Fibroblast of skin of right biceps (primary cell): ENCODE measurements around the gene SEM1.
"Not testable (repeated sequence)": the region's sequence is repeated elsewhere in the genome, so short reads cannot be mapped to it uniquely, and the experiment has no call there.

Experiments
- DNase-seq: peaks from one replicate; pipeline ENCODE4 v3.0.0-alpha.2; 2013

The SEM1 gene

DNA sequence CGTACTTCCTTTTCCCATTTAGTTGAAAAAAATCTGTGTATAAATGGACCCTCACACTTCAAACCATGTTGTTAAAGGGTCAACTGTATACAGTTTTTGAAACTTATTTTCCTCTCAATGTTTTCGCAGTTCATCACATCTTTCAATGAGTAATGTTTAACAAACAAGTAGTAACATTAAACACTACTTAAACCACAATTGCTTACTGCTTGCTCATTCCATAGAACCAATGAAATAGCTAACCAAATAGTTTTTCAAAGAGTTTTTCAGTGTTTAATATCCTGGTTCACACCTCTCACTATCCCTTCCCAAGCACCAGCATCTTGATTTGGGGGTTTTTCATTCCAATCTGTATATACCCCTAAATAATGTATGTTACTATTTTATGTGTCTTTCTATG, 9.1 kb downstream of the SEM1 start:
- DNase-seq: no peak

DNA sequence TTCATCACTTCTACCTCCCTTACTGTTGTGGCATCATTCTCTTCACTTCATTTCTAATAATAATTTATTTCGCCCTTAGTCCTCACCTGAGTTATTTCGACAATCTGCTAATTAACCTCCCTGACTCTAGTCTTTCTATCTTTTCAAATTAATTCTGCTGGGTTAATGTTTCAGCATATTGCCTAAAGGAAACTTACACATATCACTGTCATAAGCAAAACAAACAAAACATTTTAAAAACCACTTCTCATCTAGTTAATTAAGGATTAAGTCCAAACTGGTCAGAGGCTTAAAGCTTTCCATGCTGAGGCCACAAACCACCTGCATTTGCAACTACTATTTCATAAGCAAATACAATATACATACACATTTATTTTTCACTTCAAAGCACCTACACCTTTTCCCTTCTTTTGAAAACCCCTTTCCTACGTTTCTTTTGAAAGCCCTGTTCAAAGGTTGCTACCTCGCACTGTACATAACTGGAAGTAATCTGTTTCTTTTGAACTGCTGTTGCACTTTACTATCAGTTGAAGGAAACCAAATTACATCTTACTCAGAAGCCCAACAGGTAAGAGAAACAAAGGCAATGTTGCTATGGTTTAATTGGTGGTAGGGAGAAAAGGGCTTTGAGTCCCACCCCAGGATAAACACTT, 10.3 kb downstream of the SEM1 start:
- no peak for DNase-seq

DNA sequence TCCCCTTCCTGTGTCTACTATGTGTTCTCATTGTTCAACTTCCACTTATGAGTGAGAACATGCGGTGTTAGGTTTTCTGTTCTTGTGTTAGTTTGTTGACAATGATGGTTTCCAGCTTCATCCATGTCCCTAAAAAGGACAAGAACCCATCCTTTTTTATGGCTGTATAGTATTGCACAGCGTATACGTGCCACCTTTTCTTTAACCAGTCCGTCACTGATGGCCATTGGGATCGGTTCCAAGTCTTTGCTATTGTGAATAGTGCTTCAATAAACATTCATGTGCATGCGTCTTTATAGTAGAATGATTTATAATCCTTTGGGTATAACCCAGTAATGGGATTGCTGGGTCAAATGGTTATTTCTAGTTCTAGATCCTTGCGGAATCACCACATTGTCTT, 11.2 kb downstream of the SEM1 start:
- DNase-seq: not testable (repeated sequence)

DNA sequence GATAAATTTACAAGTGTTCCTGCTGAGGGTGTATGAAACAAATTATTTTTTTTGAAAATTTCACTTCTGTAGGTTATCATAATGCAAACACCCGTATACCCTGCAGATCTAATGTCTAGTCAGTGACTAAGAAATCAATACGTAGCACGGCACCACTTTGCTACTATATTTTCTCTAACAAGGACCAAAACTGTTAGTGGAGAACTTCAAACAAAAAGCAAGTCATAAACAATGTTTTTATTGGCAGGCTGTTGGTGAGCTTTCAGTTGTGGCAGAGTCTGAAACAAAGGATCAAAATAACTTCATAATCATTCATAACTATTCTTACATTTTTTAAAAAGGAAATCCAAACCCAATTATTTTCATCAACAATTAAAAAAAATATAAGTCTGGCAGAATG, 11.8 kb downstream of the SEM1 start:
- no peak for DNase-seq

DNA sequence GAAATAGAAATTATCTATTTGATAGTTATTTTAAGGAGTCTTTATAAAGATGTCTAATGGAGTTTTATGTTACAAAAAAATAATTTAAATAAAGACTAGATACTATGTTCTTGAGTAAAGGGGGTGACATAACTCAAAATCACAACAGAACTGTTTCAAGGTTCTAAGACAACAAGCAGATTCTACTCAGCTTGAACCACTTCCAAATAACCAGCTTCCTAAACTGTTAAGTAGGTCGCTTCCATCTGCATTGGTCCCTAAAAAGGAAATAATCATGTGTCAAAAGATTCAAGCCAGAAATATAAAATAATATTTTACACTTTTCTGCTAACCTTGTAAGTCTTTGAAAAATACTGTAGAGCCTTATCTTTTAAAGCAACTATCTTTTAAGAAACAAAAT, 14.1 kb downstream of the SEM1 start:
- DNase-seq: no peak

DNA sequence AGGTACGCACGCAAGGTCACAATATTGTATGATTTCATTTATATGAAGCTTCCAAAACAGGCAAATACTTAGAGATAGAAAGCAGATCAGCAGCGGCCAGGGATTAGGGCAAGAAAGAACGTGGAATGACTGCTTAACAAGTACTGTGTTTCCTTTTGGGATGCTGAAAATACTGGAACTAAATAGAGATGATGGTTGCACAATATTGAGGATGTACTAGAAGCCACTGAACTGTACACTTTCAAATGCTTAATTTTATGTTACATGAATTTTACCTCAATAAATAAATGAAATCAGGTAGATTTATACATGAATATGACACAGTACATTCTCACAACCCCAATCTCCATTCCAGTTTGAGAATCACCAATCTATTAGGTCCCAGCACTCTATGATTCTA, 15.6 kb downstream of the SEM1 start:
- DNase-seq: no peak

DNA sequence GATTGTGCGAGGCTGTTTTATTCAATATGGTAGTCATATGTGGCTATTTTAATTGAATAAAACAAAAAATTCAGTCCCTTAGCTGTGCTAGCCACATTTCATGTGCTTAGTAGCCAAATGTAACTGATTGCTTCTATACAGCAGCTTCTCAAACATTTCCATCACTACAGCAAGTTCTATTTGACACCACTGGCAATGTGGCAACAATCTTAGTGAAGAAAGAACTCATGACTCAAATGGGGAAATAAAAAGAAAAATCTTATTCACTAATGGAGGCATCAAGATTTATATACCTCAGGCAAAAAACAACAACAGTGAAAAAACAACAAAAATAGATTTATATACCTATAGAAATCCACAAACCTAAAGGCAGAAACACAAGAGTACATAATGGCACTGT, 17.9 kb downstream of the SEM1 start:
- DNase-seq: no peak

DNA sequence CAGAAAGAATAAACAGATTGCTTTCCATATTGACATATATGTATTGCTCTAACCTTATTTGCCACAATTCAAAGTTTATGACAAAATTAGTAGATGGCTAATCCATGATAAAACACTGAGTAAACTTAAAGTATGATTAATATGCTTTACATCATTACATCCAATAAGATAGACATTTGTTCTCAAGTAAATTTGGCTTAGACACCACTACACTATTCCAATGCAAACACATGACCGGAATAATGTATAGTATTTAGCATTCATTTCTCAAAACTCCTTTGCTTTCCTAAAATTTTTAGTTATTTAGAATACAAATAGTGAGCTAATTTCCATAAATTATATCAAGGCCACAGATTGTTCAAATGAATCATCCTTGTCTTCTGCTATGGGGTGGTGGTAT, 20.2 kb downstream of the SEM1 start:
- no peak for DNase-seq

DNA sequence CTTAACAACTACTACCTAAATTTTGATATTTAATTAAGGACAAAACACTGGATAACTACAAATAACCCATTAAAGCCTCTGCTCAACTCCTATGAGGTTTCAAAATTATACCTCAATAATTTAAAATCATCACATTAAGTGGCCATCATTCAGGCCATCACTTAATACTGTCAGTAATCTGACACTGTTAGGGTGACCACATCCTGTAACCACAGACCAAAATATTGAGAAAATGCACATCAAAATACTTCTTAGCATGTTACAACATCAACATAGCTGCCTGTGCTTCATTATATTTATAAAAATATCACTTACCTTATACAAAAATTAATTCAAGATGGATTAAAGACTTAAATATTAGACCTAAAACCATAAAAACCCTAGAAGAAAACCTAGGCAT, 23.3 kb downstream of the SEM1 start:
- peak; percentile 59 for DNase-seq

DNA sequence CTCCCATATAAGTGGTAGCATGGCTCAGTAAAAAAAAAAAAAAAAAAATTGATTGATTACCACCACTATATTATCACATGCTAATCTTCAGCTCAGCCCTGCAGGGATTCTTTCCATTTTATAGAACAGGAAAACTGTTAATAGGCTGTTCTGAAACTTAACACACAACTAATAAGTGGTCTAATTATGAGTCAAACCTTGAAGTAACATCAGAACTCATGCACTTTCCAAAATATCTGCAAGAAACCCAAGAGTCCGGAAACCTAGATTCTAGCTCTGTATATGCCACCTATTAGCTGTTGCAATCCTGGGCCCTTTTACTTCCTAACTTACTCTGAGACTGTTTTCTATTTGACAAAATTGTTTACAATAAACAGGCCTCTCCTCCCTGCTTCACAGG, 23.9 kb downstream of the SEM1 start:
- DNase-seq: no peak

DNA sequence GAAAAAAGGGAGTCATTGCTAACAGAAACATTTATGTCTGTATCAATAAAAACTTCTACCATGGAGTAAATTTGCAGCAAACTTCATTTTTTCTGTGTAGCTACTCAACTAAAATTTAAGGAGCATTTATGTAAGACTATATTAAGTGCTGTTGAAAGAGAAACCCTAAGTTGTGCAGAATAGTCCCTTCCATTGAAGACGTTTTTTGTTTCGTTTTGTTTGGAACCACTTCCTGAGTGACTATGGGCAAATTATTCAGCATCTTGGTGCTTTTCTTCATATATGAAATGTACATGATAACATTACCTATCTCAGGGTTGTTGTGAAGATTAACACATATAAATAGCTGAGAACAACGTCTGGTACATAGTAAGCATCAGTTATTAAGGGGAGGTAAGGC, 24.3 kb downstream of the SEM1 start:
- no peak for DNase-seq

DNA sequence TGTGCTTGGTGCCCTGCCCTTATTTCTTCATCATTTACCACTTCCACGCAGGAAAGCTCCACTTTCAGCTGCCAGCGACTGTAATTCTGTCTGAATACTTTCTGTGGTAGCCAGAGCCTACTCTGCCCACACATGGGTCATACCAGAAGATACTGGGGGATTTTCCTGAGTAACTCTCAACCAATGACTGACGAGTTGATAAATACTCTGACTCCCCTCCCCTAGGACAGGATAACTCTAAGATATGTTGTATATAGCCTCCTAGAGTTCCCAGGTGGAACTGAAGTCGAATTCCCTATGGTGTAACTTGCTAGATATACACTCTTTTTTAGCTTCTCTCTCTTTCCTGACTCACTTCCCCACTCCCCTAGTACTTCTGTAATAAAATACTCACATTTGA, 29.8 kb downstream of the SEM1 start:
- no peak for DNase-seq

DNA sequence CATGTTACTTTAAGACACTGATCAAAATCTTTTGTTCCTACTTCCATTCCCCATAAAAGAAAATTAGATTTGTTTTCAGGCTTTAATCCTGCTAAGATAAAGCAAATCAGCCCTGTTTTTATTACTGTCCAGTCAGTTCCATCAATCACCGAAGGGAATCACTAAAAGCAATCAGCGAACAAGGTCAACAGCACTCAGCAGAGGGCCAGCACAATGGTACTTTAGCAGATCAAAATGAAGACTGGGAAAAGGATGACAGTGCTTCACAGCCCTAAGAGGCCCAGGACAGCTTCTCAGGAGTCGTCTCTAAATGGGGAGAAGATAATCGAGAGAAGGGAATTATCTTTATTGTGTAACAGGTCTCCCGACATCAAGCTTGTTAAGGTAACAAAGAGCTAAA, 32.7 kb downstream of the SEM1 start:
- DNase-seq: no peak

DNA sequence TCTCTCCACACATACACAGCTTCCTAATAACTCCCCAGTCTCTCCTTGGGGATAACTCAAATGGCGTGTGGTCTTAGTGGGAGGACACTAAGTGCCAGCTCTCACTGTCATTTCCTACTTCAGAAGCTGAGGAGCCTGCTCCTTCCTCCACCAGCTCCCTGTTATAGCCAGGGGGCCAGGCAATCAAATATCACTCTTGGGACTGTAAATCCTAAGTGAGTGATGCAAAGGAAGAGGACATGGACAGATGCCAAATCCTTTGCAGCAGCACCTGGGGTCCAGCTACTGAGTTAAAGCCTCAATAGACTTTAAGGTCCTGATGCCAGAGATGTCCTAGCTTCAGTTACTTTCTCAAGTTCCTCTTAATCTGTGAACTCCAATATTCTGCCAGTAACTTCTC, 34.1 kb downstream of the SEM1 start:
- no peak for DNase-seq

DNA sequence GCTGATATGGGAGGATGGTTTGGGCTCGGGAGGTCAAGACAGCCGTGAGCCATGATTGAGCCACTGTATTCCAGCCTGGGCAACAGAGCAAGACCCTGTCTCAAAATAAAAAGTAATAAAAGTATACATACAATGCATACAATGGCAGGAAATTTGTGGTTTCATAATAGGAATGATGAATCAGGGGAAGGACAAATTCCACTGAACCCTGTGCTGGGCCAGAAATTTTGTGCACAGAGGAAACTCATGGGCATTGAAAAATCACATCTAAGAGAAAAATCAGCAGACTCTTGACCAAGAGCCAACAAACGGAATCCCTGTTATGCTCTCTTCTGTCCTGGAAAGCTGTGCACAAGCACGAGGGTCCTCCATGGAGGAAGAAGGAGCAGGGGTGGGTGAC, 35.1 kb downstream of the SEM1 start:
- DNase-seq: peak; percentile 8

DNA sequence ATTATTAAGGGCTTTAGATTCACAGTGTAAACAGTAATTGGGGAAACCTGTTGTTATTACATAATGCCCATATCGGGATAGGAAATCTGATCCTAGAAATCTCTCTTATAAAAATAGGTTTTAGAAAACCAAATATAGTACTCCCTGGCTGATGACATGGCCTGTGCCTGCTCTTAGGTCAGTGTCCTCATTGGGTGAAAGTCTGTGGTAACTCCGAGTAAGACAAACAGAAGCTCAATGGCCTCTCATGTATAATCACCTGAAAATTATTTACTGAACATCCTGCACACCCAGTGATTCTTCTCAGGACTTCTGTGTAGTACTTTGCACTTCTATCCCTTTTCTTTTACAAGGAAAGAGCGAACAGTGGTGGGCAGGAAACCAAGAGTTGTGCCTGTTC, 37.8 kb downstream of the SEM1 start:
- no peak for DNase-seq

DNA sequence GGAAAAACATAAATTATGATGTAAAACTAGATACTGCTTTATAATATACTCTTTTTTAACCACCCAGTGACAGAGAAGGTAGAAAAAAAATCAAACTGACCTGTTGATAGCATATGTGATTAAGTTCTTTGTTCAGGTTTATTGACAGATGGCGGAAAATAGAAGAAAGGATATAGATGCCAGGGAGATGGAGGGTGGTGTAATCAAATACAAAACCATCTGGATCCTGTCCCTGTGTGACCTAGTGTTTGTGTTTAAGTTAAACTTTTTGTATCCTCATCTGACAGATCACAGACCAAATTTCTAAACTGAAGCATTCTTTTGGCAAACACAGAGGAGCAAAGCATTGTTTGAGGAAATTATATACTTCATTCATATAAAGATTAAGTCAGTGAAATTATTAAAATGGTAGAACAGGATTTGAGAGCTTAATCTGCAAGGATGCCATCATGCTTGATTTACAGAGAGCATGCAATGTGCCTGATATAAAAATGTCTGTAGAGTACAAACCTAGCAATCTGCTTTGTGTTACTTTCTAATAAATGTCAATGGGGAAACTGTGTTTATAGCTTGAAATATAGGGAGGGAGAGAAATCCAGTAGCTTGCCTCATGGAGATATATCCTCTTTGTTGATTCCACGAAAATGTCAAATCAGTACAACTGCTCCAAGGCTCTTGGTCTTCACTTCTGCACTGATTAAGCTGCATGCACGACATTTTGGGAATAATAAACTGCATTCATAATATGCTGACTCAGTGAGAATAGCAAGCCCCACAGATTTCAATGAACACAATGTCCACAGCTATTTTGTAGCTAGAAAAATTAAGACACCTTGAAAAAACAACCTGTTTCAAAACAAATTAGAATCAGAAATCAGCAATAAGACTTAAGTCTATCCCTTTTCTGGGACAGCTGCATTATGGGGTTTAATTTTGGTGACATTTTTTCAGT, 39.0 kb downstream of the SEM1 start:
- no peak for DNase-seq

DNA sequence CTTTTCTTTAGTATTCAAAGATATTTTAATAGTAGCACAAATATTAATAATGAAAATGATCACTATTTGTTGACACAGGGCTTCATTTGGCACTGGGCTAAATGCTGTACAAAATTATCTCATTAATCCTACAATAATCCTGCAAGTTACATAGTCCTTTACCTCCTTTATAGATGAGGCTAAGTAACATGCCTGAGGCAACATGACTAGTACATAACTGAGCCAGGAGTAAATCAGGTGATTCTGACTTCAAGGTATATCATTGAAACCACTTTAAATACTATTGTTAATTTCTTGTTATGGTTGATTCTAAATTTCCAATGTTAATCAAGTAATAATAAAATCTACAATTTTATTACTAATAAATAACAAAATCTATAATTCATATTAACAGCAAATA, 39.8 kb downstream of the SEM1 start:
- DNase-seq: no peak

DNA sequence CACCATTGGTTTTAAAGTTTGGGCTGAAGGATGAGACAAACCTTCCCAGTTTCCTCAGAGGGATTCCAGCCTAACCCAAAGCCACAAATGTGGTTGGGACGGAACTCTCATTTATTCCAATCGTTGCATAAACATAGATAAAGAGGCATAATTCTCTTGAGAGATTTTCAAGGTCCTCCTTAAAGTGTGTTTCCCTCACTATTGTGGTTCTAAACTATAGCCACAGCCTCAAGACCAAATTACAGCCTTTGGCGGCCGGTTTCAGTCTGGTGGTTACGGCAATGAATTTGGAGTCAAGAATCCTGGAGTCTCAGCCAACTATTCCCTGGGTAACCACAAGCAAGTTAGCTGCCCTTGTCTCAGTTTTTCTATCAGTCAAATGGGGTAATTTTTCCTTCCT, 42.6 kb downstream of the SEM1 start:
- DNase-seq: no peak

DNA sequence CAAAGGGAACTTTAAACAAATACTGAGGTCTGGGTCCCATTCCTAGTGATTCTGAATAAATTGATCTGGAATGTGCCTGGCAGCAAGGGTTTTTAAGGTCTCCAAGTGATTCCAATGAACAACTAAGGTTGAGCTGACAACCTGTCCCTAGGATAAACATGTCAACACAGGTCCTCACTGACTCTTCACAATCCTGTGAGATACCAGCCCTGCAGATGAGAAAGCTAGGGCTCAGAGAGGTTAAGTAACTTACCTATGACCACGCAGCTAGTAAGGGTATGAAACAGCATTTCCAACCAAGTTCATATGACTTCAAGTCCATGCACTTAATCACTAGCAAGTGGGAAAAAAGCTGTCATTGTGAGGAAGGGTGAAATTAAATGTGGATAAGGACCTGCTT, 44.0 kb downstream of the SEM1 start:
- DNase-seq: no peak

DNA sequence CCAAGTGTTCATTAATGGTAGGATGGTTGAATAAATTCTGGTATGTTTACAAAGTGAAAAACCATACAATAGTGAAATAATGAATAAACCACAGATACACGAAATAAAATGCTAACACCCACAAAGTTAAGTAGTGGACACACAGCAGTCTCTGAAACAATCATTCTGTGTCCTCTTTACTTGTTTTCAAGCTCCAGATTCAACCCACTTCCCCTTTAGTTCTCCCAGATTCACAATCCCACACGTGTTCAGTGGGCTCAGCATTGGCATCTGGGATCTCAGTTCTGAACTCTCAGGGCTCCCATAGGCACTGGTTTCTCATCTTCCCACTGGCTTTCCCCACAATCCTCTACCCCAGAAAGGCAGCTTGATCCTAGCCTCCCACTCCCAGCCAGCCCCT, 44.9 kb downstream of the SEM1 start:
- DNase-seq: no peak

DNA sequence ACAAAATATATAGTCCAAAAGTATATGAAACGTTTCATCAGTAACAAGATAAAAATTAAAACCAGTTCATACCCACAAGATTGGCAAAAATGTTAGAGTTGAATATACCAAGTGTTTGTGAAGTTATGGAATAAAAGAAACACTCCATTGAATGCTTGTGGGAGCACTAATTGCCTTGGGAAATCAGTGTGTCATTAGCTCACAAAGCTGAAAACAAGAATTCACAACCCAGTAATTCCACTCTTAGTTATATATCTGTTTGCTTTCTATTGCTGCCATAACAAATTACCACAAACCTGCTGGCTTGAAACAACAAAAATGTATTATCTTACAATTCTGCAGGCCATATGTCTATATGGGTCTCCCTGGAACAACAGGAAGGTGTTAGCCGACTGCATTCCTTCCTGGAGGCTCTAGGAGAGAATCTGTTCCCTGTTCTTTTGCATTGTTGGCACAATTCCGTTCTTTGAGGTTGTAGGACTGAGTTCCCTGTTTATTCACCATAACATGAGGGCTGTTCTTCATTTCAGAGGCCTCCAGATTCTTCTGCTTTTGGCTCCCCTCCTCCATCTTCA, 45.7 kb downstream of the SEM1 start:
- no peak for DNase-seq

DNA sequence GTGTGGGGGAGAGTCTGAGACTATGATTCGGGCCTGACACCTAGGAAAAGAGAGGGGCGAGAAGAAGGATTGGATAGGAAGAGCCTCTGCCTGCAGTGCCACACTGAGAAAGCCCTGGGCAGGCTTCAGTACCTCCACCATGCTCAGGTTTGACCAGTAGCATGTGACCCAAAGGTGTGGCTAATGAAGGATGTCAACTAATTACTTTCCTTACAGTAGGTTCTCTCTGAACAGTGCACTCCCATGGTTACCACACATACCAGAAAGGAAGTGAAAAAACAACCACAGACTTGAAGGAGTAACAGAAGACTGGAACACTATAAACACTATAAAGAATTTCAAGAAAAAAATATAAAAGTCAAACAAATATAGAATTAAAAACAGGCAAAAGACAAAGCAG, 46.2 kb downstream of the SEM1 start:
- no peak for DNase-seq

DNA sequence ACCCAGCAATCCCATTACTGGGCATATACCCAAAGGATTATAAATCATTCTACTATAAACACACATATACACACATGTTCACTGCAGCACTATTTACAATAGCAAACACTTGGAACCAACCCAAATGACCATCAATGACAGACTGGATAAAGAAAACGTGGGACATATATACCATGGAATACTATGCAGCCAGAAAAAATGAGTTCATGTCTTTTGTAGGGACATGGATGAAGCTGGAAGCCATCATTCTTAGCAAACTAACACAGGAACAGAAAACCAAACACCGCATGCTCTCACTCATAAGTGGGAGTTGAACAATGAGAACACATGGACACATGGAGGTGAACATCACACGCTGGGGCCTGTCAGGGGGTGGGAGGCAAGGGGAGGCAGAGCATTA, 47.5 kb downstream of the SEM1 start:
- not testable (repeated sequence) for DNase-seq
